ENCODE results near the gene RFX3. TPM values are rescaled to one million over a fixed set of nuclear protein-coding genes. Genes with fewer than 3 reads are reported as not detected.
"Not testable (repeated sequence)": the region's sequence is repeated elsewhere in the genome, so short reads cannot be mapped to it uniquely, and the experiment has no call there.

Gene RFX3
- total RNA-seq, 1 donor from 2014 or later: 4.9 TPM

- DNase-seq (ENCODE audit: low read depth in 2 of 2): no peak
These were observed 166.0 kb downstream of the RFX3 start for GRCh38 chr9:3359778-3360177.

GRCh38 chr9:3359048-3359692 lies 166.6 kb downstream of the RFX3 start:
- DNase-seq (ENCODE audit: low read depth in 2 of 2): no peak

- DNase-seq (ENCODE audit: low read depth in 2 of 2): no peak
These were observed 177.6 kb downstream of the RFX3 start for GRCh38 chr9:3348169-3348568.

GRCh38 chr9:3346549-3346948 lies 179.3 kb downstream of the RFX3 start:
- DNase-seq (ENCODE audit: low read depth in 2 of 2): no peak

- no peak for DNase-seq (ENCODE audit: low read depth in 2 of 2)
These were observed 182.1 kb downstream of the RFX3 start for GRCh38 chr9:3343671-3344070.

- DNase-seq (ENCODE audit: low read depth in 2 of 2): no peak
These were observed 183.5 kb downstream of the RFX3 start for GRCh38 chr9:3342159-3342777.

GRCh38 chr9:3337515-3338225 lies 188.1 kb downstream of the RFX3 start:
- DNase-seq (ENCODE audit: low read depth in 2 of 2): peak in 1 of 2 donors; percentile 82

- no peak for DNase-seq (ENCODE audit: low read depth in 2 of 2)
These were observed 188.8 kb downstream of the RFX3 start for GRCh38 chr9:3336951-3337350.

- peak in 1 of 2 donors; percentile 62 for DNase-seq (ENCODE audit: low read depth in 2 of 2)
These were observed 193.0 kb downstream of the RFX3 start for GRCh38 chr9:3332802-3333201.

GRCh38 chr9:3331801-3332200 lies 194.0 kb downstream of the RFX3 start:
- DNase-seq (ENCODE audit: low read depth in 2 of 2): no peak

GRCh38 chr9:3330792-3331420 lies 194.9 kb downstream of the RFX3 start:
- DNase-seq (ENCODE audit: low read depth in 2 of 2): no peak

GRCh38 chr9:3329361-3329760 lies 196.4 kb downstream of the RFX3 start:
- no peak for DNase-seq (ENCODE audit: low read depth in 2 of 2)

GRCh38 chr9:3323714-3324113 lies 202.1 kb downstream of the RFX3 start:
- peak in 1 of 2 donors; percentile 7 for DNase-seq (ENCODE audit: low read depth in 2 of 2)

- DNase-seq (ENCODE audit: low read depth in 2 of 2): peak; percentile 79 to 85
These were observed 204.6 kb downstream of the RFX3 start for GRCh38 chr9:3321186-3321585.

GRCh38 chr9:3312595-3312994 lies 213.2 kb downstream of the RFX3 start:
- not testable (repeated sequence) for DNase-seq (ENCODE audit: low read depth in 2 of 2)

GRCh38 chr9:3308609-3309008 lies 217.2 kb downstream of the RFX3 start:
- no peak for DNase-seq (ENCODE audit: low read depth in 2 of 2)

GRCh38 chr9:3304388-3304787 lies 221.4 kb downstream of the RFX3 start:
- not testable (repeated sequence) for DNase-seq (ENCODE audit: low read depth in 2 of 2)

GRCh38 chr9:3299872-3300271 lies 225.9 kb downstream of the RFX3 start:
- DNase-seq (ENCODE audit: low read depth in 2 of 2): no peak

- no peak for DNase-seq (ENCODE audit: low read depth in 2 of 2)
These were observed 229.3 kb downstream of the RFX3 start for GRCh38 chr9:3296536-3296935.

GRCh38 chr9:3292311-3292710 lies 233.5 kb downstream of the RFX3 start:
- DNase-seq (ENCODE audit: low read depth in 2 of 2): no peak

- DNase-seq (ENCODE audit: low read depth in 2 of 2): no peak
These were observed 235.5 kb downstream of the RFX3 start for GRCh38 chr9:3290231-3290840.

GRCh38 chr9:3288686-3289085 lies 237.1 kb downstream of the RFX3 start:
- DNase-seq (ENCODE audit: low read depth in 2 of 2): no peak

Measured in dermis microvascular lymphatic vessel endothelial cell (primary cell).